ENCODE data around the gene CCN2.

CCN2 gene, protein sequence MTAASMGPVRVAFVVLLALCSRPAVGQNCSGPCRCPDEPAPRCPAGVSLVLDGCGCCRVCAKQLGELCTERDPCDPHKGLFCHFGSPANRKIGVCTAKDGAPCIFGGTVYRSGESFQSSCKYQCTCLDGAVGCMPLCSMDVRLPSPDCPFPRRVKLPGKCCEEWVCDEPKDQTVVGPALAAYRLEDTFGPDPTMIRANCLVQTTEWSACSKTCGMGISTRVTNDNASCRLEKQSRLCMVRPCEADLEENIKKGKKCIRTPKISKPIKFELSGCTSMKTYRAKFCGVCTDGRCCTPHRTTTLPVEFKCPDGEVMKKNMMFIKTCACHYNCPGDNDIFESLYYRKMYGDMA

DNA sequence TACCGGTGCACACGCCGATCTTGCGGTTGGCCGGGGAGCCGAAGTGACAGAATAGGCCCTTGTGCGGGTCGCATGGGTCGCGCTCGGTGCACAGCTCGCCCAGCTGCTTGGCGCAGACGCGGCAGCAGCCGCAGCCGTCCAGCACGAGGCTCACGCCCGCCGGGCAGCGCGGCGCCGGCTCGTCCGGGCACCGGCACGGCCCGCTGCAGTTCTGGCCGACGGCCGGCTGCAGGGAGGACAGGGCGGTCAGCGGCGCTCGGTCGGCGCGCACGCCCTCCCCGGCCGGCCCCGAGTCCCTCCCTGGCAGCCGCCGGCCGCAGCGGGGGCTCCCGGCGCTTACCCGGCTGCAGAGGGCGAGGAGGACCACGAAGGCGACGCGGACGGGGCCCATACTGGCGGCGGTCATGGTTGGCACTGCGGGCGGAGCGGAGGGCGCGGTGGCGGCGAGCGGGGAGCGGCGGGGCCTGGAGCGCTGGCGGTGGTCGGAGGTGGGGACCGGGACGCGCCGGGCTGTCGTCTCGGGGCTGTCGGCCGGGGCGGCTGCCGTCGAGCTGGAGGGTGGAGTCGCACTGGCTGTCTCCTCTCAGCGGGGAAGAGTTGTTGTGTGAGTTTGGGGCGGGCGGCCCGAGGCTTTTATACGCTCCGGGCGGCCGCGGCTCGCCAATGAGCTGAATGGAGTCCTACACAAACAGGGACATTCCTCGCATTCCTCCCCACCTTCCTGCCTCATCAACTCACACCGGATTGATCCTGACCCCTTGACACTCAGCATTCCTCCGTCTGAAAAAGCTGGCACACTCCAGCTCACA, at the start of gene CCN2:
Gene CCN2 (minus strand): TSS at position 606 of the 809 bp plus-strand sequence. CDS start 200 bp downstream, at position 406.
- no peak for DNase-seq (ENCODE audit: low read depth)

DNA sequence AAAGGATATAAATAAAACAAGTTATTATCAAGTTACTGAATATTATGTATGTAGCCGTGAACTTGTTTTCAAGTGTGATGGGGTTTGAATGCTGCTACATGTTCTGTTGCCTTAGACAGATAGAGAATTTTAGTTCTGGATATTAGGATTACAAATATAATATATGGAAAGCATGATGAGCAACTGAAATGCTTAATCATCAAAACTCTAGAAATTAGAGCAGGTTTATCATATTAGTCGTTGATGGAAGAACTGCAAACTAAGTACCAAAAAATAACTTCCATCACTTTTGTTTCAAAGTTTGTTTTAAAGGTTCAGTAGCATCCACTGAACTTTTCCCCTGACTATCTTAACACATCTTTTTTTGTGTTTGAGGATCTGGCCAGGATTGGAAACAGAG, 49.1 kb upstream of the CCN2 start:
- no peak for DNase-seq (ENCODE audit: low read depth)

DNA sequence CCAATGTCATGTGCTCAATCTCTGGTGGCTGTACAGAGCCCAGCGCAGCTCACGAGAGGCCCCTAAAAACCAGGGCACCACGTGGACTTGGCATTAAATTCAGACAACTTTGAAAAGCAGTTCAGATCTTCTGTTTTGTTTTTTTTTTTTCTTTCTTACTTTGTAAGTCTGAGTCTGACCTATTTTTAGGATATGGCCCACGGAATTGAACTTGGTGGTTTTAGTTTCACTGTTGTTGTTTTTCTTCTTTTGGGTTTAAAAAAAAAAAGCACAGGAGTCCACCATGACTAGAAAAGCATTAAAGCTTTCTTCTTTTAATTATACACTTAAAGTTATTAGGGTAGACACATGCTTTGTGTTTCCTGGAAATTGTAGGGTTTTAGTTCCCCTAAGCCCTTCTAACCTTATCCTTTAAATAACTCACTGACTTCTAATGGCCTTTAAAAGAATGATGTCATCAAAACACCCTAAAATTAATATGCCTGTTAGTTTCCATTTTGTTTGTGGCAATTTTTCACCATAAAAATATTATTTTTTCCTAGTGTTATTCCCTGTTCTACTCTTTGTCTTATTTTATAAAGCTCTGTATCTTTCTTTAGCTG, 48.5 kb upstream of the CCN2 start:
- no peak for DNase-seq (ENCODE audit: low read depth)

DNA sequence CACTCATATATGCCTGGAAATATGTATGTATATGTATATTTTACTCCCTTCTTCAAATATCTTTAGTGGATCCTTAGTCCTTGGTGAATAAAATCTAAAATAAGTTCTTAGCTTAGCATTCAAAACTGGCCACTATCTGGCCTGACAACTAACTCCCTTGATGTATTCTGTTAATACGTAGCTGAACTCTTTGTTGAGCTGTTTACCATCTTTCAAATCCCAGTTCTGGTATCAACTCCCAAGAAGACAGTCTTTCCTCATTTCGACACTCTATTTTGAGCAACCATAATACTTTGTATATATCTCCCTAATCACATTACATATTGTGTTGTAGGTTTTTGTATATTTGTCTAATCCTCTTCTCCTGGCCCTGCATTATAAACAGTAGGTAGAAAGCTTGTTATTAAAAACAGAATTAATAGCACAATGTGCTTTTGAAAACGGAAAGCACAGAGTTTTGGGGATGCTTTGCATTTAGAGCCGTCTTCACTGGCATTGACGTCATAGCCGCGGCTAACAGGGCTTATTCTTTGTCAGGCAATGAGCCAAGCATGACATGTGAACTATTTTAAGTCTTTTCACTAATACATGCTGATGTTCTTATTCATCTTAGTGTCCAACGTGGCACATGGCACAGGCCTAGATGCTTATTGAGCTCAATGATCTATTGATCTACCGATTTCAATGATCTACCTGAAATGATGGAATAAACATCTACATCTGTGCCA, 47.2 kb upstream of the CCN2 start:
- DNase-seq (ENCODE audit: low read depth) = no peak

DNA sequence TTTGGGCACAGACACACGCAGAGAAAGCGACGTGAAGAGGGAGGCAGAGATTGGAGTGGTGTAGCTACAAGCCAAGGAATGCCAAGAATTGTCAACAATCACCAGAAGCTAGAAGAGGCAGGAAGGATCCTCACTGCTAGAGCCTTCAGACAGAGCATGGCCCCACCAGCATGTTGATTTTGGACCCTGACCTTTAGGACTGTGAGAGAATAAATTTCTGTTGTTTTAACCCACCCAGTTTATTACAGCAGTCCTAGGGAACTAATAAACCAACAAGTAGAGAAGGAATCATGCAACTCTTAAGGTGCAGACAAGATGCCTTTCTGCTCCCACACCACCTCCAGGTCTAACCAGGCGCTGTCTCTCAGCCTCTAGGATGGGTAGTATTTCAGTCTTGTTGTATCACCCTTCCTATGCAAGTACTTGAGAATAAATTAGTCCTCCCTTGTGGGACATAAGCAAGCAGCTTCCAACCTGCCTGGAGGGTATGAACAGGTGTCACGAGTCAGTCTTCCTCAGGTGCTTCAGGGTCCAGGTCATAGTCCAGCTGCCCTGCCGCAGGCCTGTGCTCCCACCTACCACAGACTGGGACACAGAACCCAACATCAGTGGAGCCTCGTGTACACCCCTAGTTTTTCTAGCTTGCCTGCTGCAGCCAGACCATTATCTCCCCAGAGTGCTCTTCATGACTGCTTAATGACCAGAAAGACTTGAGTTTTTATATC, 46.4 kb upstream of the CCN2 start:
- no peak for DNase-seq (ENCODE audit: low read depth)

DNA sequence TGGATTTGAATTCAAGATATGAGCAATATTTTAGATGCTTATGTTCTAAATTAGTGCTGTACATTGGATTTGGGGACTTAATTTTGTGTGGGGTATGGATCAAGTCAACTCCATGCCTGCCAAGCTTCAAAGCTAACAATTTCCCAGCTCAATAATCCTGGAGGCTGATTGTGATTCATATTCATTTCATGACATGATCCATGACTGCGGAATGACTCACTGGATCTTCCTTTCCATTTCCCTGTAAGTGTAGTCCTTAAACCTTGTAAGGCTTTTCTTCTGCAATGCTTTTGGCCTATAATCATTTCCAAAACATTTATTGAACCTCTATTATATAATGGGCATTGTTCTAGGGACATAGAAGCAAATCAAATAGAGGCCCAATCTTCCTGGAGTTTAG, 44.7 kb upstream of the CCN2 start:
- no peak for DNase-seq (ENCODE audit: low read depth)

DNA sequence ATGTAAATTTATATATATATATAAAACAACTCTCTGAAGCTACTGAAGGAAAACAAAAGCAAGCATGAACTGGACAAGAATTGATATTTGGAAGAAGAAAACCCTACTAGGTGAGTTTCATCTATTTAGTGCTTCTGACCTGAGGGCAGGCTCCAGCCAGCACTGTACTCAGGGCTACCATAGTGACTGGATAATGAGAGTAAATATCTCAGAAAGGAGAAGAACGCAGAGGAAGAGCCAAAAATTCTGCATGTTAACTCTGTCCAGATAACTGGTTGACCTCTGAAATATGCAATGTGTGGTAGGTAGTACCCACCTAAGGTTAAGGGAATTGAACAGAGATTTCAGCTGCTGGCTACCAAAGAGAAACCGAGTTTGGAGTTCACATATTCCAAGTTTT, 41.4 kb upstream of the CCN2 start:
- DNase-seq (ENCODE audit: low read depth) = no peak

DNA sequence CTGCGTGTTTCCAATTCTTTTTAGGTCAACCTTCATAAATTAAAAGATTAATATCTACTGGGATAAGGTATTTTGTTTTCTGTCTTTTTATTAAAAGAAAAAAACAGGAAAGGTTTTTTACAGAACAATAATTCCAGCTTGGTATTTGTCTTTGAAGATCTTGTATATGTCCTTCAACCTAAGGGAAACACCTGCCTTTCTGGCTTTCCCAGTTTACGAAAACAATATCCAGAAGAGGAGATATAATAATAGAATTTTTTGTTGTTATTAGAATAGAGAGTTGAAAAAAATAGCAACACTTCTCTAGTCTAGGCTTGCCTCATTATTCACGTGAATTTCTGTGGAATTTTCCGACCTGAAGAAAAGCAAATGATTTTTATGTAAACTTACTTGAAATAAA, 37.9 kb upstream of the CCN2 start:
- no peak for DNase-seq (ENCODE audit: low read depth)

DNA sequence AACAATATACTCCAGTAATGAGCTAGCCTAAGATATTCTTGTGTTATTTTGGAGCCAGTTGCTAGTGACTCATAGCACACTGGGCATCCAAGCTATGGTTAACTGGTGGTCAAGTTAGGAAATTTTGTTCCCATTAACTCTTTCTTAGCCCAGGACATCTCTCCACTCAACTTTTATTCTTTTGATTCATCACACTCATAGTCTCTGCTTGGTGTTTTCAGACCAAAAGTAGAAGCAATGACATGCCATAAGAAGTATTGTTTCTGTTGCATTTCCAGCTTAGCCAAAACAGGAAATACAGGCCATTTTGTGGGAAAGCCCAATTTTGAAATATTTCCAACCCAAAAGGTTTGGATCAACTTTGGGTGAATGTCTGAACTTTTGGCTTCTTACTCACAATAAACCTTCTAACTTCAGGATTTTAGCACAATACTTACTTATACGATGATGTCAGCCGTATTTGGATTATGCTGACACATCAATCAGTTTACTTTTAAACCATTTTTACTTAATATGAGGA, 31.6 kb upstream of the CCN2 start:
- no peak for DNase-seq (ENCODE audit: low read depth)

DNA sequence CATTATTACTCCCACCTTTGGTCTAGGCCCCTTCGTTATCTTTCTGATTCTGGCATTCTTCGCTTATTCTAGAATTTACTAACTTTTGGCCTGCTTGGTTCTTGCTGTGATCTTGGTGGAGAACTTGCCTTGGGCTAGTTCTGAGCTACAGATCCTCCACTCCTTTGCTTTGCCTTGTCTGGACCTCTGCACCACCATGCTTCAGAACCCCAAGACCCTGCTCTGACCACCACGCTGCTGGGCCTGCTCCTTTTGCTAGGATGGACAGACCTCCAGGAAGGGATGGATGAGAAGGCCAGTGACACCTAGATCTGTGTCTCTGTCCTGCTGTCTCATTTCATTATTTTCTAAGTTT, 30.4 kb upstream of the CCN2 start:
- DNase-seq (ENCODE audit: low read depth) = no peak

DNA sequence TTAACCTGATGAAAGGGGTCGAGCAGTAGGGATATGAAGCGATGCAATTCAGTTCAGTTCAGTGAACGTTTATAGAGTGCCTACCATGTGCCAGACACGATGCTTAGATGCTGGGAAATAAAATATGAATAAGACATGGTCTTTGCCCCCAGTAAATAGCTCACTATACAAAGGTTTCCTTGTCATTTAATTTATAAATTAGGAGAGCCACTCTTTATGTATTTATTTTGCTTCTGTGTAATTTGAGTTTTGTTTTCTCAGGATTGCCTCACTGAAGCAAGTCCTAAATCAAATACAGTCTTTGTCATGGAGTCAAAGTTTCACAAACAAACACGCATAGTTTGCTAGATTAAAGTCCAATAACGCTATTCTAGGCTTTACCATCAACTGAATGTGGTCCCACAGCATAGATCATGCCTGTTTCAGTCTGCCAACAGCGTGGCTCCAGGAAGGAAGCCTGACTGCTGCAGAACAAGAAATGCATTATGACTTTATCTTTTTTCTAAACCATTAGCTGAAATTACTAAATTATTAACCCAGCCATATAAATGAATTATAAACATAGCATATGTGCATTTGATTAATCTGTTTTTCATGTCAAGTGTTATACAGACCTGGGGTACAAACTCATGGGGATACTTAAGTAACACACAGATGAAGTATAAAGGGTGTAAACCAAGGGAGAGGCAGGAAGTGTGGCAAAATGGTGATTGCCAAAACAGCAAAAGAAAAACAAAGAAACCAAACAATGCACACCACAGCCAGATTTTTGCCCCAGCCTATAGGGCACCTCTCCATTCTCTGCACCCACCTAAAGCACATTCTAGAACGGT, 29.8 kb upstream of the CCN2 start:
- DNase-seq (ENCODE audit: low read depth) = no peak

DNA sequence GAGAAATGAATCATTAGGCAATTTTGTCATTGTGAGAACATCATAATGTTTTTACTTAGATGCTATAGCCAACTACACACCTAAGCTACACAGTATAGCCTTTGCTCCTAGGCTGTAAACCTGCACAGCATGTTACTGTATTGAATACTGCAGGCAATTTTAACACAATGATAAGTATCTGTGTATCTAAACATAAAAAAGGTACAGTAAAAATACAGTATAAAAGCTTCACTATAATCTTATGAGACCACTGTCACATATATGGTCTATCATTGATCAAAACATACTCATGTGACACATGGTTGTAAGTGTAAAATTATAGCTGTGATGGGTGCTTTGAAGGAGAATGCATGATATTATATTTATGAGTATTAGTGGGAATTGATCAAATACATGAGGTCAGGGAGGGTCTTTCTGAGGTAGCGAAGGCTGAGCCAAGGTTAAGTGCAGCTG, 29.2 kb upstream of the CCN2 start:
- no peak for DNase-seq (ENCODE audit: low read depth)

DNA sequence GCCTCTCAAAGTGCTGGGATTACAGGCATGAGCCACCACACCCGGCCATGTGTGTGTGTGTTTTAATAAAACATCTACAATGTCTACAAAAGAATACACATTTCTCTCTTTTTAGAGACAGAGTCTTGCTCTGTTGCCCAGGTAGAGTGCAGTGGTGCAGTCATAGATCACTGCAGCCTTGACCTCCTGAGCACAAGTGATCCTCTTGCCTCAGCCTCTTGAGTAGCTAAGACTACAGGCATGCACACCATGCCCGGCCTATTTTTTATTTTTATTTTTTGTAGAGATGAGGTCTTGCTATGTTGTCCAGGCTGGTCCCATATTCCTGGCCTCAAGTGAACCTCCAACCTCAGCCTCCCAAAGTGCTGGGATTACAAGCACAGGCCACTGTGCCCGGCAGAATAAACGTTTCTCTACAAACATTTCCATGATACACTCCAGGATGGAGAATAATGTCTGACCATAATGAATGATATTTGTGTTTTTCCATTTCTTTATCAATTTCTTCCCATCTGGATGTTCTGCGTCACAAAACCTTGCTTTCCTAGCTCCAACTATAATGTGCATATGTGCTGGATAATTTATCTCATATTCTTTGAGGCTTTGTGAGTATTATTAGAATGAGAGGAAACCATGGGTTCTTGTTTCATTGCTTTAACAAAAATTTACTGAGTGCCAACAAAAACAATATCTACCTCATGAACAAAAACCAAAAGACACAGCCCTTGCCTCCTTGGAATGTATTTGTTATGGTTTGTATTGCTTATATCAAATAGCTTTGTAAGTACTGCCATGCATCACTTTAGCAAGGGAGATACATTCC, 28.6 kb upstream of the CCN2 start:
- no peak for DNase-seq (ENCODE audit: low read depth)

DNA sequence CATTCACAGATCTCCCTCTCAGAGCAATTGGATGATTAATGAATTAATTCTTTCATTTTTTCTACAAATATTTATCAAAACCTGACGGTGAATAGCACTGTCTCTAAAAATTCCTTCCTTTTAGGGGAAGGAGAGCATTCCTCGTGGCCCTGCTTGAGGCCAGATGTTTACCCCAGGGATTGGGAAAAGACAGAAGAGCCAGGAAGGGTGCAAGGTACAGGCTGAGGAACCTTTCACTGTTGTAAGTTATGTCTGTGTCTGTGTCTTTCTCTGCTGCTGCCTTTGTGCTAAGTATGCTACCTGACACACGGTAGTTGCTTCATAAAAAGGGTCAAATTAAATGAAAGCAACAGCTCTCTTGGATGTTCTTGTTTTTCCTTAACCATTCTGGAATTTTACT, 27.4 kb upstream of the CCN2 start:
- no peak for DNase-seq (ENCODE audit: low read depth)

DNA sequence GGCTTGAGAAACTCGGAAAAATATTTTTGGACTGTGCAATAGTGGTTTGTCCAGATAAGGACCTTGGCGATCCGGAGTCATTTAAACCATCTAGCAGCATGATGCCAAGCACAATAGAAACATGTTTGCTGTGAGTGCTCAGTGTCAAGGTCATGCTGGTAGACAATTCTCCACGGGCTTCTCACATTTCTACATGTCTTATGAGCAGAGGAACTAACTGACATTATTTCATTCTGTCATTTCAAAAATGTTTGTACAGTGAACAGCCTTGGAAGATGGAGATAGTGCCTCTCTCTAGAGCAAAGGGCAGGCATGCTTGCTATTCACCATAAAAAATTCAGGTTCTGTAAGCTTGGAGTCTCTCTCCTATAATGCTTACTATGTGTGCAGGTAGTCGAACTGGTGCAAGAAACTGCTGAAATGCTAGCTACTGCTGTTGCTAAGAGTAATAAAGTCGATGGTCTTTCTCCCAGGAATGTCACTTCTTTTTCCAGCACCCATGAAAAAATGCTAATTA, 25.4 kb upstream of the CCN2 start:
- DNase-seq (ENCODE audit: low read depth) = no peak

DNA sequence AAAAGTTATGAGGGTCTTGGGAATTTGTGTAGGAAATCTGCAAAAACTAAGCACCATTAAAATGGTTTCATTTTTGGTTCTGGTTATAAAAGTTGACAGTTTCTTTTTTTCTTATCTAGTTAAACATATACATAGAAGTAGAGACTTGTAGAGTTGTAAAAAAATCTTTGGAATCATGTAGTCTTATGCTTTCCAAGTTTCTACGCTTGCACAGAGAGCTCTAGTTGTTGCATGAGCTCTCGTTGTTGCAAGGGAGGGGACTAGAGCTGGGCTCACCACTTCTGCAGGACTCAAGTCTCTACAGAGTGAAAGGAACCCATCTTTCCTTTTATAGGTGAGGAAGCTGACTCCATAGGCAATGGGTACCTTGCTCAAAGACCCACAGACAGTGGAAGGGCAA, 21.6 kb upstream of the CCN2 start:
- no peak for DNase-seq (ENCODE audit: low read depth)

DNA sequence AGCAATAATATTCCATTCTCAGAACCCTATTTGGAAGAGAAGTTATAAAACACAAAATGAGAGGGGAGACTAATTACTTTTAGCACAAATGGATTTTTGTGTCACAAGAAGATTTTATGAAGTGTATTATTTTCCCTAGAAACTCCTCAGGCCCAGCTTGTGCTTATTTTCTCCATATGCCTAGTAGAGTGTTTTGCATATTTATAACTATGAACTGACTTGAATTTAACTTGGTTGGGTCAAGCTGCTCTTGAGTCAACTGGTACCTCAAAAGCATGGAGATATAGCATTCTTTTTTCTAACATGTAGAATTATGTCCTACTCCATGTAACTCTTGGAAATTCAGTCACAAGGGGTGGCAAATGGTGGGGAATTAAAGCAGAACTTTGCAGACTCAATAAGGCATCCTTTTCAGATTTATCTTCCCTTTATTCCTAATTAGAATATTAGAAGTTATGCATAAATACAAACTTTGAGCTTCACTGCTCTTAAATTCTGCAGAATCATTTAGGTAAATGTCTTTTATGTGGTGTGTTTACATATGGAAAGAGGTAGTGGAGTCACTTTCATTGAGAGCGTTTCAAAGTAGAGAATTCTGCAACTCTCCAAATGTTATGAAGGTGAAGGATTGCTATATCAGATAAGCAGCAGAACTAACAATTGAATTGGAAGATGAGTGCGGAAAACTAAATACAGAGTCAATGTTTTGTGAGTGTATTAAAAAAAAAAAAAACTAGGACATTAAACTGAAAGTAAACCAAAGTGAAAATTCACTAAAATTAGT, 19.1 kb upstream of the CCN2 start:
- DNase-seq (ENCODE audit: low read depth) = no peak

DNA sequence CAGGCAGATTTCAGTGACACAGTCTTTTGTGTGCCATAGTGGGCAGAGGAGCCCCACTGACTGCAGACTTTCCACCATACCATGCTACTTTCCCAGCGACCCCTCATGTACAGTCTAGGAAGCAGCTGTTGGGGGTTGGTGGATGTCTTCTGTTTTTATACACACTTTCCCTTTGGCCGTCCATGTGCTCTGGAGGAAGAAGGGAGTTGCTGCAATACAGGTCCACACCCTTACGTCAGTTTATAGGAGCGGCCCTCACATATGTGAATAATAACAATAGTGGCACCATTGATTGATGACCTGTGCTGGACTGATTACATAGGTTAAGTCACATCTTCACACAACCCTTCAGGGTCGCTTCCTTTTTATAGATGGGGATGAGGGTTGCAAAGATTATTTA, 17.5 kb upstream of the CCN2 start:
- no peak for DNase-seq (ENCODE audit: low read depth)

DNA sequence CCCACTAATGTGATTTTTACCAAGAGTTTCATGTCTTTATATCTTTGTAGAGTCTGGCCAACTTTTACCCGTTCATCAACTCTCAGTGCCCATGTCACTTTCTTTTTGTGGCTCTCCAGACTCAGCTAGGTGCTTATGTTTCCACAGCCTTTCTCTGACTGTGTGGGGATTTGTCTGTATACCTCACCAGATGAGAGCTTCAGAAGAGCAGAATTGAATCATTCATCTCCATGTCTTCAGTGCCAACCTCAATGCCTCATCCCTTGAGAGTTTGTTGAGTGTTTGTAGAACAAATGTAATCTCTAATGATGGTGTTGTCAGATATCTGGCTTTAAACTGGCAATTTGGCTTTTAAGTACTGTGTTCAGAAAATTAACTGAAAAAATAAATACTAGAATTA, 16.8 kb upstream of the CCN2 start:
- DNase-seq (ENCODE audit: low read depth) = no peak
